IPS-18c (cell line): ENCODE data around the gene NSD2.

Experiments
- H3K4me3 ChIP-seq: 2 replicates; pipeline ENCODE4 v1.7.0; 2013; ENCODE audit warnings: low read depth, mild to moderate bottlenecking, low read length, moderate library complexity; ENCODE audit not compliant: insufficient read depth
- H3K9me3 ChIP-seq: one replicate; pipeline ENCODE4 v1.6.1; 2013; ENCODE audit warnings: mild to moderate bottlenecking, low read length, moderate library complexity; ENCODE audit not compliant: control insufficient read depth, insufficient read depth

NSD2 gene

GRCh38 chr4:1969928-1970723, 98.9 kb downstream of the NSD2 start:
- H3K9me3 ChIP-seq: peaks cover 2% of the 10 kb centered on the region
- no peak overlapping the region for H3K4me3 ChIP-seq

- Histone ChIP-seq H3K4me3 (no peak overlapping the region), H3K9me3 (peaks cover 2% of the 10 kb centered on the region)
Observed at GRCh38 chr4:1970926-1971325, 99.7 kb downstream of the NSD2 start.

GRCh38 chr4:1971456-1972200, 100.4 kb downstream of the NSD2 start:
- H3K9me3 ChIP-seq: peaks cover 2% of the 10 kb centered on the region
- no peak overlapping the region for H3K4me3 ChIP-seq

GRCh38 chr4:1972414-1972813, 101.2 kb downstream of the NSD2 start:
- H3K9me3 ChIP-seq: peaks cover 2% of the 10 kb centered on the region

GRCh38 chr4:1973218-1973617, 102.0 kb downstream of the NSD2 start:
- Histone ChIP-seq H3K4me3 (no peak overlapping the region), H3K9me3 (peaks cover 2% of the 10 kb centered on the region)

More at GRCh38 chr4:1972414-1972813, 101.2 kb downstream of the NSD2 start:
- no peak overlapping the region for H3K4me3 ChIP-seq

- H3K4me3 ChIP-seq: no peak overlapping the region
- peaks cover under 1% of the 10 kb centered on the region for H3K9me3 ChIP-seq
Observed at GRCh38 chr4:1973661-1974060, 102.5 kb downstream of the NSD2 start.

GRCh38 chr4:1974840-1975239, 103.6 kb downstream of the NSD2 start:
- no peak overlapping the region for H3K4me3 ChIP-seq
- no peaks in the 10 kb centered on the region for H3K9me3 ChIP-seq

- no peak overlapping the region for H3K4me3 ChIP-seq
- H3K9me3 ChIP-seq: no peaks in the 10 kb centered on the region
Observed at GRCh38 chr4:1975391-1975801, 104.2 kb downstream of the NSD2 start.

GRCh38 chr4:1975880-1976279, 104.7 kb downstream of the NSD2 start:
- H3K4me3 ChIP-seq: no peak overlapping the region
- H3K9me3 ChIP-seq: no peaks in the 10 kb centered on the region

- H3K9me3 ChIP-seq: peaks cover 1% of the 10 kb centered on the region
- no peak overlapping the region for H3K4me3 ChIP-seq
Observed at GRCh38 chr4:1976416-1977352, 105.5 kb downstream of the NSD2 start.

GRCh38 chr4:1978226-1978625, 107.0 kb downstream of the NSD2 start:
- peaks cover 2% of the 10 kb centered on the region for H3K9me3 ChIP-seq

GRCh38 chr4:1978741-1979476, 107.7 kb downstream of the NSD2 start:
- H3K9me3 ChIP-seq: peaks cover 2% of the 10 kb centered on the region
- no peak overlapping the region for H3K4me3 ChIP-seq

More at GRCh38 chr4:1978226-1978625, 107.0 kb downstream of the NSD2 start:
- no peak overlapping the region for H3K4me3 ChIP-seq

GRCh38 chr4:1979477-1980196, 108.4 kb downstream of the NSD2 start:
- Histone ChIP-seq H3K4me3 (no peak overlapping the region), H3K9me3 (peaks cover 2% of the 10 kb centered on the region)

- Histone ChIP-seq H3K9me3 (peaks cover 2% of the 10 kb centered on the region), H3K4me3 (no peak overlapping the region)
Observed at GRCh38 chr4:1980561-1981041, 109.4 kb downstream of the NSD2 start.

- Histone ChIP-seq H3K9me3 (peaks cover 2% of the 10 kb centered on the region), H3K4me3 (no peak overlapping the region)
Observed at GRCh38 chr4:1981251-1982058, 110.3 kb downstream of the NSD2 start.
